ENCODE data around the gene PHYKPL.
"Not testable (repeated sequence)": the region's sequence is repeated elsewhere in the genome, so short reads cannot be mapped to it uniquely, and the experiment has no call there.

PHYKPL gene

GRCh38 chr5:178265746-178266145 lies 33.1 kb upstream of the PHYKPL start:
- DNase-seq (ENCODE audit: low read depth in 2 of 2, low spot score in 1 of 2), result no peak

- no peak for DNase-seq (ENCODE audit: low read depth in 2 of 2, low spot score in 1 of 2)
Observed at GRCh38 chr5:178264044-178264443, 31.4 kb upstream of the PHYKPL start.

DNA sequence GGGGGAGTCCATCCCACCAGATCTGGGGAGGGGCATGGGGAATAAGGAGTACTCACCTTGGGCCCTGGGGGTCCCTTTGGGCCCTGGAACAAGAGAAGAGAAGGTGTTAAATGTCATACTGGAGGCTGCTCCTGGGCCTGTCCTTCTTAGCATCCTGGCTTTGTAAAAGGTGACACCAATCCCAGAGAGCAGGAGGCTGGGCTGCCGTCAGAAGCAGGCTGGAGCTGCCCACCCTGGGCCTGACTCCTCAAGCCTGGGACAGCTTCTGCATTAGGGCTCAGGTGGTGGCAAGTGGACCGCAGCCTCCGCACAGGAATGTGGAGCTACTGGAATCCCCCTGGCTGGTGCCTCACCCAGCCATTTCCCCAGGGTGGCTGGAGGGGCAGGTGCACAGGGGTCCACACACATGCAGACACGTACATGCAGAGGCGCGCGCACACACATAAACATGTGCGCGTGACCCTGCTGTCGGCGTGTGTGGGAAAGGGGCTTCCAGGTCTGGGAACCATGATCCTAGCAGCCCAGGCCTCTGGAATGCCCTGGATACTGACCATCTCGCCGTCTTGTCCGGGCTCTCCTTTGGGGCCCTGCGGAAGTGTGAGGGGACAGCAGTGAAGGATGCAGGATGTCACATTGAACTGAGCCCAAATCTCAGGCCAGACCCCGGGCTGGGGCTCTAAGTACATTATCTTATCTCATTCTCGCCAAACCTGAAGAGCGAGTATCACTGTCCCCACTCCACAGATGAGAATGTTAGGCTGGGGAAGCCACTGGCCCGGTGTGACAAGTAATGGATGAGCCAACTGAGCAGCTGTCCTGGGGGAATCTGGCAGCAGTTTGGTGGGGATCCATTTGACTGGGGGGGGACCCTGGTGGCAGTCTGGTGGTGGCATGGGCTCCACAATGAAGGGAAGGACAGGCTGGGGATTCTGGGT lies 29.3 kb upstream of the PHYKPL start:
- no peak for DNase-seq (ENCODE audit: low read depth in 2 of 2, low spot score in 1 of 2)

GRCh38 chr5:178259623-178260536 lies 27.3 kb upstream of the PHYKPL start:
- no peak for DNase-seq (ENCODE audit: low read depth in 2 of 2, low spot score in 1 of 2)

- no peak for DNase-seq (ENCODE audit: low read depth in 2 of 2, low spot score in 1 of 2)
Observed at GRCh38 chr5:178257650-178258049, 25.0 kb upstream of the PHYKPL start.

DNA sequence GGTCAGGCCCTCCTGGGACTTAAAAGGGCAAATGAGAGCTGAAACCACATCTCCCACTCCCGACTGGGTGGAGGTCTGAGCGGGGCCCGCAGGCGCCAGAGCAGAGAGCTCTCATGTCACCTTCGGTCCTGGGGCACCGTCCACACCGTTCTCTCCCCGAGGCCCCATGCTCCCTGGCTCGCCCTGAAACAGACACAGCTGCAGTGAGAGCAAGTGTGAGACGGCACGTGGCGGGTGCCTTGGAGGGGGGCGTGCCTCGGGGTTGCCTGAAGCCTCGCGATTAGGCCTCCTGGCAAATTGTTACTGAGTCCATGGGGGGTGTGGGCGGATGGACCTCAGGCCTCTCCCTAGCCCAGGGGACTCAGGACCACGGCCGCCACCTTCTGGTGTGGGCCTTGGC lies 24.1 kb upstream of the PHYKPL start:
- DNase-seq (ENCODE audit: low read depth in 2 of 2, low spot score in 1 of 2), result no peak

DNA sequence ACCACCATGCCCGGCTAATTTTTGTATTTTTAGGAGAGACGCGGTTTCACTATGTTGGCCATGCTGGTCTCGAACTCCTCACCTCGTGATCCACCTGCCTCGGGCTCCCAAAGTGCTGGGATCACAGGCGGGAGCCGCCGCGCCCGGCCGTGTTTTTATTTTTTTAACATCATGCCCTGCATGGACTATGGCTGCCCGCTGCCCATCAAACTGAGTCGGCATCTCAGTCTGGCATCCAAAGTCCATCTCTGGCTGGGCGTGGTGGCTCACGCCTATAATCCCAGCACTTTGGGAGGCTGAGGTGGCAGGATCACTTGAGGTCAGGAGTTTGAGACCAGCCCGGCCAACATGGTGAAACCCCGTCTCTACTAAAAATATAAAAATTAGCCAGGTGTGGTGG lies 21.0 kb upstream of the PHYKPL start:
- DNase-seq (ENCODE audit: low read depth in 2 of 2, low spot score in 1 of 2), result not testable (repeated sequence)

DNA sequence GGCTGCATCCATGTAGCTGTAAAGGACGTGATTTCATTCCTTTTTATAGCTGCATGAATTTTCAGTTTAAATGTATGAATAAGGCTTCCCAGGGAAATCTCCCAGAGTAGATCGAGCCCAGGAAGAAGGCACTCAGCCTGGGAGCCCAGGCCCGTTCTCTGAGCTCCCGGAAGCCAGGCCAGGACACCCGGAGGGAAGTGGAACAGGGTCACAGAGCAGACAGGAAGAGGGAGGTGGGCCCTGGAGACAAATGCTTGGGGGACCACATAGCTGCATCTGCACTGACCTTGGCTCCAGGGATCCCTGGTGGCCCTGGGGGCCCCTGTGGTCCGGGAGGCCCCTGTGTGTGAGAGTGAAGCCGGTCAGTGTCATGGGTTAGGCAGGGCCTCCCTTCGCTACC lies 19.7 kb upstream of the PHYKPL start:
- DNase-seq (ENCODE audit: low read depth in 2 of 2, low spot score in 1 of 2), result no peak

DNA sequence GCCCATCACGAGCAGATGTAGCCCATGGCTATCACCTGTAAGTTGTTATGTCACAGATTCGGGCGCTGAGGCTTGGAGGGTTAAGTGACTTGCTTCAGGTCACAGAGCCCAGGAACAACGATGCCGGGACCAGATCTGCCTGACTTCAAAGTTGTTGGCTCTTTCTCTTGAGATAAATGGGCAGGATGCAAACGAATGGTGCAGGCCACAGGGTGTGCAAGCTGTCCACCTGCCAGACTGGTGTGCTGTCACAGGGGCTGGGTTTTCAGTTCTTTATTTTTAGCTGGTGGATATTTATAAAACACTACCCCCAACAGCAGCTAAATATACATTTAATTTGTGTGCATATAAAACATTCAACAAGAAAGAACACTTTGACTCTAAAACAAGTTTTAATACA lies 17.7 kb upstream of the PHYKPL start:
- DNase-seq (ENCODE audit: low read depth in 2 of 2, low spot score in 1 of 2), result no peak

DNA sequence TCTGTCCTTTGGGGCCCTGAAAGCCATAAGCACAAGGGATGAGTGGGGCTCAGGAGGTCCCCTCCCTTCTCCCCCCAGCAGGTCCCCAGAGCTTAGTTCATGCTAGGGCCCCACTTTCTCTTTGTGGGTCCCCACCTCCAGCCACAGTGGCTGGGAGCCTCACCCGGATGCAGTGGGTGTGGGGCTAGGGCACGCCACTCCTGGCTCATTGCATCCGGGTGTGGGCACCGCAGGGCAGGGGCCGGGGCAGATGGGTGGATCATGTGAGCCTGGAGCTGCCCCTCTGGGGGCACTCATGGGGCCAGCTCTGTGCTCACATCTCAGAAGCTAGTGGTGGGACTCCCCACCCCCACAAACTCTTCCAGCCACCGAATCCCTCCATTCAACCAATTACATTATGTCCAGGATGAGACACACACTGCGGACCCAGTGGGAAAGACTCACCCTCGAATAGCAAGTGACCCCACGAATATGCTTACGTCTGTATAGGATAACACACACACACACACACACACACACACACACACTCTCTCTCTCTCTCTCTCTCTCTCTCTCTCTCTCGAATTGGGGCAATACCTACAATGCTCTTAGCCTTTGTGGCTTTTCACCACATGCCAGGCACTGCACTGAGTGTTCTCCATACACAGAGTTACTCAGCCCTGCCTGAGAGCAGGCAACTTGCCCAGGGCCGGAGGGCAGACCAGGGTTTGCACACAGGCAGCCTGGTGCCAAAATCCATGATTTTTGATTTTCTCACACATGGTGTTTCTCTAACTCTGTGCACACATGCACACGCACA lies 16.8 kb upstream of the PHYKPL start:
- no peak for DNase-seq (ENCODE audit: low read depth in 2 of 2, low spot score in 1 of 2)

- no peak for DNase-seq (ENCODE audit: low read depth in 2 of 2, low spot score in 1 of 2)
Observed at GRCh38 chr5:178248750-178249149, 16.1 kb upstream of the PHYKPL start.

DNA sequence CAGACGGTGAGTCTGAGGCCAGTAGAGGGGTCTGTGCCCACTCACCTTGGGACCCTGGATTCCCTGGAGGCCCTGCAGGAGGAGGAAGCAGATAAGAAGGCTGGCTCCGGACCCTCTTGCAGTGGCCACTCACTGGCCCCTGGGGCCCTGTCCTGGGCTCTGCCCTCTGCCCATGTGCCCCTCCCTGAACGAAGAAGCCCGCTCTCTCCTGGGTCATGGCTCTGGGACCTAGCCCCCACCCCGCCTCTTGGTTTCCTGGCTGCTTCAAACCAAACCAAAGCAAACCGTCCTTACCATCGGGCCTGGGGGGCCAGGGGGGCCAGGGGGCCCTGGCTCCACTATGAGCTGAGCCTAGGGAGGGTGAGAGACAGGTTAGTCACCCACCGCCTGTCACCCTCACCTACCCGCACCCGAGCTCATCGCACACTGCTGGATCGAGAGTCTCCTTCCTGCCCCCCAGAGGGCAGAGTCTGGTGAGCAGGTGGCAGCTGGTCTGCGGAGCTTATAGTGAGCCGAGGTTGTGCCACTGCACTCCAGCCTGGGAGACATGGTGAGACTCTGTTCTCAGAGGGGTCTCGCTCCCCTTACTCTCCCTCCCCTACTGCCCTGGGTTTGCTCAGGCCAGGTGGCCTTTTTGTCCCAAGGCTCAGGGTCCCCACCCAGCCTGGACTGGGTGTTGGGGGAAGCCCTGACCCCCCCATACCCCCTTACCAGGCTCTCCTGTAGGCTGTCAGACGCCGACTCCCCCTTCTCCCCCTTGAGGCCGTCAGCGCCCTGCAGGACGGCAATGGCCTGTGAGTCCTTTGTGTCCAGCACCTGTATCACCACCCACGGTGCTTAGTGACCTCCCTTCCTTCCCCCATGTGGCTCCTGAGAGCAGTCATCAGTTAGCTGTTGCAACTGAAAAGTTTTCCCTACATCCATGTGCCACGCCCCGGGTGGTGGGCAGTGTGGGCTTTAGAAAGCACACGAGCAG lies 15.2 kb upstream of the PHYKPL start:
- no peak for DNase-seq (ENCODE audit: low read depth in 2 of 2, low spot score in 1 of 2)

GRCh38 chr5:178246624-178247279 lies 14.2 kb upstream of the PHYKPL start:
- no peak for DNase-seq (ENCODE audit: low read depth in 2 of 2, low spot score in 1 of 2)

DNA sequence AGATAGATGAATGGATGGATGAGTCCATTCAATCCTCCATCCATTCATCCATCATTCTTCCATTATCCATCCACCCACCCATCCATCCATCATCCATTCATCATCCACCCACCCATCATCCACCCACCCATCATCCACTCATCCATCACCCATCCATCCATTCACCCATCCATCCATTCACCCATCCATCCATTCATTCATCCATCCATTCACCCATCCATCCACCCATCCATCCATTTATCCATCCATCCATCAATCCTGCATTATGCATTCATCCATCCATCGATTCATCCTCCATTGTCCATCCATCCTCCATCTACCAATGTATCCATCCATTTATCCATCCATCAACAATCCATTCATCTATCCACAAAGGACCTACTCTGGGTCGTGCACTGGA lies 12.8 kb upstream of the PHYKPL start:
- no peak for DNase-seq (ENCODE audit: low read depth in 2 of 2, low spot score in 1 of 2)

GRCh38 chr5:178244576-178244975 lies 12.0 kb upstream of the PHYKPL start:
- no peak for DNase-seq (ENCODE audit: low read depth in 2 of 2, low spot score in 1 of 2)

GRCh38 chr5:178242416-178242815 lies 9.8 kb upstream of the PHYKPL start:
- DNase-seq (ENCODE audit: low read depth in 2 of 2, low spot score in 1 of 2), result no peak

GRCh38 chr5:178241688-178242231 lies 9.2 kb upstream of the PHYKPL start:
- DNase-seq (ENCODE audit: low read depth in 2 of 2, low spot score in 1 of 2), result no peak

DNA sequence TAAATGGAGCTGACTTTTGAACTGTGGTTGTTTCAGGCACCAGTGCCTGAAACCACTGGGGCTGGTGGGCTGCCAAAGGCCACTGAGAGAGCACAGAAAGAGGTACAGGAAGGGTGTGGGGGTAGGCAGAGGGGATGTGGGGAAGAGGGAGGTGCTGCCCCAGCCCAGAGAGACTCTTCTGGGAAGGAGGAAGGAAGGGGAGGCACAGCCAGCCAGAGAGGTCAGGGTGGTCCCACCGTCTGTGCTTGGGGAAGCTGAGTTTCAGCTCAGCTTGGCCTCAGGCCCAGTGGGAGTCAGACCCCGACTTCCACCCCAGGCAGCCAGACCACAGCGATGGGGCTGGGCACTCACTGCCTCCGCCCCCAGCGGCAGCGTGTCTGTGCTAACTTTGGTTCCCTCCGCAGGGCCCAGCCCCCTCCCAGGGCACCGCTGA lies 8.6 kb upstream of the PHYKPL start:
- no peak for DNase-seq (ENCODE audit: low read depth in 2 of 2, low spot score in 1 of 2)

DNA sequence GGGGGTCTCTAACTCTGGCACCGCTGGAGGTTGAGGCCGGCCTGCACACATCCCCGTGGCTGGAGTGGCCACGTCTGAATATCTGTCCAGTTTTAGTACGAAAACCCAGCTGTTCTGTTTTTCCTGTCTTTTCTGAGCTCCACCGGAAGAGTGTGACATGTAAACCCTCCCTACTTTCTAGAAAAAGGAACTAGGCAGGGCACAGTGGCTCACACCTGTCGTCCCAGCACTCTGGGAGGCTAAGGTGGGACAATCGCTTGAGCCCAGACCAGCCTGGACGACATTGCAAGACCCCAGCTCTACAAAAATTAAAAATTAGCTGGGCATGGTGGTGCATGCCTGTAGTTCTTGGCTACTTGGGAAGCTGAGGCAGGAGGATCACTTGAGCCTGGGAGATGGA lies 8.2 kb upstream of the PHYKPL start:
- no peak for DNase-seq (ENCODE audit: low read depth in 2 of 2, low spot score in 1 of 2)

Data from stimulated activated CD8-positive, alpha-beta memory T cell treated with anti-CD3 and anti-CD28 coated beads, Interleukin-4, amount 100 ng/mL, for 4 hours (primary cell).